ENCODE measurements around the gene FNDC7.
A peak's percentile ranks its signal among the peaks of the same experiment; 100 is the strongest.

Gene FNDC7

DNA sequence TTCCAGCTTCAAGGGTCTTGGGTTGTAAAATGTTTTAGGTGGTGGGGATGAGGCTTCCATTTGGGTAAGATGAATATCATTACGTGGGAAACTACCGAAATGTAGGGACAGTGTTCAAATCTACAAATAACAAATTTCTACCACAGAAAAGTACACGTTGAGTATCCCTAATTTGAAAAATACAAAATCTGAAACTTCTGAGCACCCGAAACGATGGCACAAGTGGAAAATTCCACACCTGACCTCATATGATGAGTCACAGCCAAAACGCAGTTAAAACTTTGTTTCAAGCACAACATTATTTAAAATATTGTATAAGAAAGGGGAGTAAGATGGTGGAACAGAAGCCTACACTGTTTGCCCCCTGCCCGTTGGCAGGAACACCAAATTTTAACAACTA lies 43.0 kb upstream of the FNDC7 start:
- TF ChIP-seq SPI1 (IDR thresholded peaks at IDR 0.05; ENCODE audit: borderline replicate concordance, low read depth) = no peak
- no peak for TF ChIP-seq POLR2AphosphoS5 (IDR thresholded peaks at IDR 0.05; ENCODE audit: low read depth)
- TF ChIP-seq, protein P1, sequence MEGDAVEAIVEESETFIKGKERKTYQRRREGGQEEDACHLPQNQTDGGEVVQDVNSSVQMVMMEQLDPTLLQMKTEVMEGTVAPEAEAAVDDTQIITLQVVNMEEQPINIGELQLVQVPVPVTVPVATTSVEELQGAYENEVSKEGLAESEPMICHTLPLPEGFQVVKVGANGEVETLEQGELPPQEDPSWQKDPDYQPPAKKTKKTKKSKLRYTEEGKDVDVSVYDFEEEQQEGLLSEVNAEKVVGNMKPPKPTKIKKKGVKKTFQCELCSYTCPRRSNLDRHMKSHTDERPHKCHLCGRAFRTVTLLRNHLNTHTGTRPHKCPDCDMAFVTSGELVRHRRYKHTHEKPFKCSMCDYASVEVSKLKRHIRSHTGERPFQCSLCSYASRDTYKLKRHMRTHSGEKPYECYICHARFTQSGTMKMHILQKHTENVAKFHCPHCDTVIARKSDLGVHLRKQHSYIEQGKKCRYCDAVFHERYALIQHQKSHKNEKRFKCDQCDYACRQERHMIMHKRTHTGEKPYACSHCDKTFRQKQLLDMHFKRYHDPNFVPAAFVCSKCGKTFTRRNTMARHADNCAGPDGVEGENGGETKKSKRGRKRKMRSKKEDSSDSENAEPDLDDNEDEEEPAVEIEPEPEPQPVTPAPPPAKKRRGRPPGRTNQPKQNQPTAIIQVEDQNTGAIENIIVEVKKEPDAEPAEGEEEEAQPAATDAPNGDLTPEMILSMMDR (IDR thresholded peaks at IDR 0.05; ENCODE audit: insufficient read depth, low read length) = no peak
- no peak for TF ChIP-seq GABPA (IDR thresholded peaks at IDR 0.05; ENCODE audit: low read depth)
- no peak overlapping the region for H3K4me3 ChIP-seq (replicated peaks; ENCODE audit: insufficient read depth, low read length)
- no peak for DNase-seq (ENCODE audit: low read depth in 1 of 2, low spot score in 1 of 2)
- H3K27me3 ChIP-seq (ENCODE audit: insufficient read depth, poor library complexity, severe bottlenecking) = no peaks in the 10 kb centered on the region
- H3K27ac ChIP-seq (replicated peaks) = no peak overlapping the region

DNA sequence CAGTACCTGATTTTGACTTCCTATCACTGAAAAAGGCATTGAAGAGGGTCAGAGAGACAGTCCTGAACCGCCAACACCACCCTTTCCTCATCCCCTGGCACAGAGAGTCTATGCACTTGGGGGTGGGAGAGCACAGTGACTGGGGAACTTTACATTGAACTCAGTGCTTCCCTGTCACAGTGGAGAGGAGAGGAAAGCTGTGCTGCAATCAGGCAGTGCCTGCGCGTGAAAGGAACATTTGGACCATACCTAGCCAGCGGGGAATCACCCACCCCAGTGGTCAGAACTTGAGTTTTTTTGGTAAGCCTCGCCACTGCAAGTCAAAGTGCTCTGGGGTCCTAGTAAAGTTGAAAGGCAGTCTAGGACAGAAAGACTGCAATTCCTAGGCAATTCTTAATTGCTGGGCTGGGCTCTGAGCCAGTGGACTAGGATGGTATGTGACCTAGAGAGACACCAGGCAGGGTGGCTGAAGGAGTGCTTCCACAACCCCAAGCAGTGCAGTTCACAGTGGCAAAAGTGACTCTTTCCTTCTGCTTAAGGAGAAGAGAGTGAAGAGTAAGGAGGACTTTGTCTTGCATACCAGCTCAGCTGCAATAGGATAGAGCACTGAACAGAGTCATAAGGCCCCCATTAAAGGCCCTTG lies 42.5 kb upstream of the FNDC7 start:
- H3K4me3 ChIP-seq (replicated peaks; ENCODE audit: insufficient read depth, low read length) = no peak overlapping the region
- TF ChIP-seq, protein P1 (IDR thresholded peaks at IDR 0.05; ENCODE audit: insufficient read depth, low read length) = no peak
- TF ChIP-seq SPI1 (IDR thresholded peaks at IDR 0.05; ENCODE audit: borderline replicate concordance, low read depth) (no peak), POLR2AphosphoS5 (IDR thresholded peaks at IDR 0.05; ENCODE audit: low read depth) (no peak), GABPA (IDR thresholded peaks at IDR 0.05; ENCODE audit: low read depth) (no peak)
- TF ChIP-seq, protein P2, sequence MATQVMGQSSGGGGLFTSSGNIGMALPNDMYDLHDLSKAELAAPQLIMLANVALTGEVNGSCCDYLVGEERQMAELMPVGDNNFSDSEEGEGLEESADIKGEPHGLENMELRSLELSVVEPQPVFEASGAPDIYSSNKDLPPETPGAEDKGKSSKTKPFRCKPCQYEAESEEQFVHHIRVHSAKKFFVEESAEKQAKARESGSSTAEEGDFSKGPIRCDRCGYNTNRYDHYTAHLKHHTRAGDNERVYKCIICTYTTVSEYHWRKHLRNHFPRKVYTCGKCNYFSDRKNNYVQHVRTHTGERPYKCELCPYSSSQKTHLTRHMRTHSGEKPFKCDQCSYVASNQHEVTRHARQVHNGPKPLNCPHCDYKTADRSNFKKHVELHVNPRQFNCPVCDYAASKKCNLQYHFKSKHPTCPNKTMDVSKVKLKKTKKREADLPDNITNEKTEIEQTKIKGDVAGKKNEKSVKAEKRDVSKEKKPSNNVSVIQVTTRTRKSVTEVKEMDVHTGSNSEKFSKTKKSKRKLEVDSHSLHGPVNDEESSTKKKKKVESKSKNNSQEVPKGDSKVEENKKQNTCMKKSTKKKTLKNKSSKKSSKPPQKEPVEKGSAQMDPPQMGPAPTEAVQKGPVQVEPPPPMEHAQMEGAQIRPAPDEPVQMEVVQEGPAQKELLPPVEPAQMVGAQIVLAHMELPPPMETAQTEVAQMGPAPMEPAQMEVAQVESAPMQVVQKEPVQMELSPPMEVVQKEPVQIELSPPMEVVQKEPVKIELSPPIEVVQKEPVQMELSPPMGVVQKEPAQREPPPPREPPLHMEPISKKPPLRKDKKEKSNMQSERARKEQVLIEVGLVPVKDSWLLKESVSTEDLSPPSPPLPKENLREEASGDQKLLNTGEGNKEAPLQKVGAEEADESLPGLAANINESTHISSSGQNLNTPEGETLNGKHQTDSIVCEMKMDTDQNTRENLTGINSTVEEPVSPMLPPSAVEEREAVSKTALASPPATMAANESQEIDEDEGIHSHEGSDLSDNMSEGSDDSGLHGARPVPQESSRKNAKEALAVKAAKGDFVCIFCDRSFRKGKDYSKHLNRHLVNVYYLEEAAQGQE (IDR thresholded peaks at IDR 0.05; ENCODE audit: insufficient replicate concordance, low read depth) = no peak
- H3K27ac ChIP-seq (replicated peaks) = no peak overlapping the region
- no peaks in the 10 kb centered on the region for H3K27me3 ChIP-seq (ENCODE audit: insufficient read depth, poor library complexity, severe bottlenecking)
- DNase-seq (ENCODE audit: low read depth in 1 of 2, low spot score in 1 of 2) = no peak

DNA sequence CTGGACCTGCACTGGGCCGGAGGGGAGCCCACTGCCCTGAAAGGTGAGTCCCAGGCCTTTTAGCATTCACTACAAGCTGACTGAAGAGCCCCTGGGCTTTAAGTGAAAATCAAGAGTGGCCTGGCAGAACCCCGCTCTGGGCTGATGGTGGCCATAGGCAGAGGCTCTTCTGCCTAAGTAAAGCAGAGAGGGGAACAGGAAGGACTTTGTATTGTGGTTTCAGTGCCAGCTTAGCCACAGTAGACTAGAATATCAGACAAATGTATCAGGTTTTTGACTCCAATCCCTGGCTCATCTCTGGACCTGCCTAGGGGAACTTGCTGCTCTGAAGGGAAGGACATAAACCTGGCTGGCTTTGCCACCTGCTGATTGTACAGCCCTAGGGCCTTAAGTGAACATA lies 41.6 kb upstream of the FNDC7 start:
- Histone ChIP-seq H3K27ac (replicated peaks) (no peak overlapping the region), H3K27me3 (ENCODE audit: insufficient read depth, poor library complexity, severe bottlenecking) (no peaks in the 10 kb centered on the region), H3K4me3 (replicated peaks; ENCODE audit: insufficient read depth, low read length) (no peak overlapping the region)
- peak; percentile 38; the same call in 1 of the 2 replicates for TF ChIP-seq SPI1 (IDR thresholded peaks at IDR 0.05; ENCODE audit: borderline replicate concordance, low read depth)
- no peak for TF ChIP-seq POLR2AphosphoS5 (IDR thresholded peaks at IDR 0.05; ENCODE audit: low read depth)
- TF ChIP-seq, protein P2 (IDR thresholded peaks at IDR 0.05; ENCODE audit: insufficient replicate concordance, low read depth) = no peak
- TF ChIP-seq, protein P1 (IDR thresholded peaks at IDR 0.05; ENCODE audit: insufficient read depth, low read length) = no peak
- DNase-seq (ENCODE audit: low read depth in 1 of 2, low spot score in 1 of 2) = peak in 1 of 2 experiments; percentile 43

DNA sequence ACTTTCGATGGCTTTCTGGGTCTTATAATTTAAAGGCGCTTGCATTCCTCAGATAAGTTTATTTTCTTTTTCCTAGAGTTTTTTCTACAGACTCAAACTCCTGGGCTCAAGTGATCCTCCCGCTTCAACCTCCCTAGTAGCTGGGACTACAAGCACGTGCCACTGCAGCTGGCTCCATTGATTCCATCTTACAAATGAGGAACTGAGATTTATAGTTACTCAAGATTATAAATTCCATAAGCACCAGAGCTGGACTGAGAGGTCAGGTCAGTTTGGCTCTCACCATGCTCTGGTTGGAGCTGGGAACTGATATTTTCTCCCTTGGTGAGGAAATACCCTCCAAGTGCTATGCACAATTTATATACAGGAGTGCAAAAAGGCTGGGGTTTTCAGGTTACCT lies 34.0 kb upstream of the FNDC7 start:
- DNase-seq (ENCODE audit: low read depth in 1 of 2, low spot score in 1 of 2) = no peak
- TF ChIP-seq GABPA (IDR thresholded peaks at IDR 0.05; ENCODE audit: low read depth) (no peak), SPI1 (IDR thresholded peaks at IDR 0.05; ENCODE audit: borderline replicate concordance, low read depth) (no peak), POLR2AphosphoS5 (IDR thresholded peaks at IDR 0.05; ENCODE audit: low read depth) (no peak)
- TF ChIP-seq, protein P1 (IDR thresholded peaks at IDR 0.05; ENCODE audit: insufficient read depth, low read length) = no peak
- TF ChIP-seq, protein P2 (IDR thresholded peaks at IDR 0.05; ENCODE audit: insufficient replicate concordance, low read depth) = no peak

More for the DNA sequence above, 34.0 kb upstream of the FNDC7 start:
- Histone ChIP-seq H3K4me3 (replicated peaks; ENCODE audit: insufficient read depth, low read length) (no peak overlapping the region), H3K27ac (replicated peaks) (no peak overlapping the region), H3K27me3 (ENCODE audit: insufficient read depth, poor library complexity, severe bottlenecking) (no peaks in the 10 kb centered on the region)

Measured in HL-60 (cell line).